CD4-positive, CD25-positive, alpha-beta regulatory T cell (primary cell): Measurements from ENCODE around the gene NTNG2. TPM values are rescaled to one million over a fixed set of nuclear protein-coding genes. Genes with fewer than 3 reads are reported as not detected.
A peak's percentile ranks its signal among the peaks of the same experiment; 100 is the strongest.

Source experiments
- ATAC-seq, 2 donors: fragments of 150-1000 bp; cut with Tn5 transposase; one replicate each; pipeline ENCODE4 v1.10.0; 2021; ENCODE audit warnings: low read depth in 2 of 2, moderate number of reproducible peaks in 2 of 2, moderate library complexity in 1 of 2
- DNase-seq, 3 donors: peaks; one replicate each; pipeline versions ENCODE4 v3.0.0 to v3.0.0-alpha.2; 2012 to 2022; ENCODE audit warnings: mixed read lengths in 1 of 3
- H3K27ac ChIP-seq: one replicate; pipeline ENCODE4 v1.7.0; 2013; ENCODE audit warnings: mild to moderate bottlenecking, low read length; ENCODE audit not compliant: insufficient read depth, poor library complexity, severe bottlenecking
- H3K27me3 ChIP-seq: one replicate; pipeline ENCODE4 v1.7.0; 2013; ENCODE audit warnings: low read length; ENCODE audit not compliant: control insufficient read depth, insufficient read depth
- H3K36me3 ChIP-seq: one replicate; pipeline ENCODE4 v1.7.0; 2013; ENCODE audit warnings: mild to moderate bottlenecking, low read length, moderate library complexity; ENCODE audit not compliant: control insufficient read depth, insufficient read depth
- H3K4me1 ChIP-seq: 2 replicates; pipeline ENCODE4 v1.7.0; 2013; ENCODE audit warnings: mild to moderate bottlenecking, low read length; ENCODE audit not compliant: insufficient read depth, control insufficient read depth, poor library complexity, severe bottlenecking
- H3K4me3 ChIP-seq: one replicate; pipeline ENCODE4 v1.7.0; 2013; ENCODE audit warnings: low read depth, mild to moderate bottlenecking, low read length, moderate library complexity
- H3K9me3 ChIP-seq, 2 experiments: 1 replicate in 1 of 2; 2 replicates in 1 of 2; pipeline ENCODE4 v1.7.0; 2013; ENCODE audit warnings: low read length in 2 of 2, mild to moderate bottlenecking in 1 of 2, moderate library complexity in 1 of 2; ENCODE audit not compliant: control insufficient read depth in 2 of 2
- H3K27ac Mint-ChIP-seq, 3 donors: one replicate each; pipeline ENCODE4 v1.8.0; 2020 to 2022; ENCODE audit warnings: mild to moderate bottlenecking in 3 of 3, mixed read lengths in 3 of 3, moderate library complexity in 2 of 3
- H3K27me3 Mint-ChIP-seq: one replicate; pipeline ENCODE4 v1.8.0; 2022; ENCODE audit warnings: mild to moderate bottlenecking, mixed read lengths
- H3K36me3 Mint-ChIP-seq: one replicate; pipeline ENCODE4 v1.8.0; 2020; ENCODE audit warnings: mixed read lengths
- H3K4me1 Mint-ChIP-seq, 4 donors: one replicate each; pipeline ENCODE4 v1.8.0; 2020 to 2022; ENCODE audit warnings: mixed read lengths in 4 of 4, mild to moderate bottlenecking in 1 of 4
- H3K4me3 Mint-ChIP-seq, 4 donors: one replicate each; pipeline ENCODE4 v1.8.0; 2020 to 2022; ENCODE audit warnings: mild to moderate bottlenecking in 4 of 4, mixed read lengths in 4 of 4, moderate library complexity in 3 of 4
- H3K9me3 Mint-ChIP-seq, 7 donors: one replicate each; pipeline ENCODE4 v1.8.0; 2020 to 2022; ENCODE audit warnings: mixed read lengths in 7 of 7, mild to moderate bottlenecking in 3 of 7, moderate library complexity in 2 of 7
- polyA plus RNA-seq, 4 donors: library from polyadenylated mRNA; unstranded; fragments of 300-500 nt; fragmentation: Illumina TruSeq; gene quantifications; one replicate each; pipeline ENCODE4 v1.2.3, GENCODE V29; 2021
- total RNA-seq: library from RNA; stranded (reverse); gene quantifications from one replicate; pipeline ENCODE4 v1.2.3, GENCODE V29; 2022

Gene NTNG2
- total and polyA plus RNA-seq, 5 donors from 2014 or later = 0.50 to 14.7 (median 1.2) TPM

DNA sequence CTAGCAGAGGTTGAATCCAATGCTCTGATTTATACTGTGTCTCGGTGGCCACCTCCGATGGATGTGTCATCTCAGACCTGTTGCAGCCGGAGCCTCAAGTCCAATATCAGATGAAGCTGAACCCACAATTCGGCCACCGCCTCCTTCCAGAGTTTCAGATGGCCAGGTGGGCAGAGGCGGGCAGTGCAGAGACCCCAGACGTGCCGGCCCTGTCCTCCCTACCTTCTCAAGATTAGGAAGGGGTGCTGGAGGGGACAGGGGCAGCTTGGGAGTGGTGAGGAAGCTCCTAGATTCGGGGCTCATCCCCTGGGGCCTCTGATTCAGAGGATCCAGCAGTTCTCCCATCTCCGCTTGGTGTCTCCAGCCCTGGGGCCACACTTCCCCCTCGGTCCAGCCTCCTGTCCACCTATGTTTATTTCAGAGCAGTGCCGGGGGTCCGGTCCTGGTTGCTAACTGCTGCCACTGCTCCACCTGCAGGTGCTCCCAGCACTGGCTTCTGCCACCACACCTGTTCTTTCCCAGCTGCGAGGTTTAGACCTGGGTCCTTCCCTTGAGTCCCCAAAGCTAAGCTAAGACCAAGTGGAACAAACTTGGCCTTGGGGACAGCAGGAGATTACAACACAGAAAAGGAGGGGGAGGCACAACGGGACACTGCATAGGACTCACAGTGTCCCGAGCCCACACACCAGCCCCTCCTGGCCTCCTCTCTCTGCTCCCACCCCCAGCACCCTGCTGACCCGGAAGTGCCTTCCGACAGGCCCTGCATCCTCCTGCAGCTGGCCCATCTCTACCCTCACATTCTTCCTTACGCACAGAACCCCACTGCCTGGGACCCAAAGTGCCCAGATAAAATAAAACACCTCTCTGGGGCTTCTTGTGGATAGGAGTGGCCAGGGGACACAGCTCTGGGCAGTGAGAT is 81.6 kb downstream of the NTNG2 start:
- Histone ChIP-seq H3K27me3 (no peaks in the 10 kb centered on the region), H3K36me3 (no peaks in the 10 kb centered on the region), H3K4me1 (peaks cover 22% of the 10 kb centered on the region), H3K27ac (no peak overlapping the region), H3K4me3 (no peak overlapping the region), H3K9me3 (no peaks in the 10 kb centered on the region)
- H3K36me3 Mint-ChIP-seq = no peaks in the 10 kb centered on the region
- peak overlapping the region; percentile 91 to 96 (median 94) for H3K4me3 Mint-ChIP-seq
- ATAC-seq (no peak), DNase-seq (no peak)
- H3K27ac Mint-ChIP-seq = peak overlapping the region in 2 of 3 donors; percentile 20 to 89
- H3K9me3 Mint-ChIP-seq = peaks cover 0 to 1% (median 0%) of the 10 kb centered on the region in 7 donors
- peaks cover 17% of the 10 kb centered on the region for H3K27me3 Mint-ChIP-seq
- H3K4me1 Mint-ChIP-seq = peaks cover 0 to 21% (median 4%) of the 10 kb centered on the region in 4 donors

DNA sequence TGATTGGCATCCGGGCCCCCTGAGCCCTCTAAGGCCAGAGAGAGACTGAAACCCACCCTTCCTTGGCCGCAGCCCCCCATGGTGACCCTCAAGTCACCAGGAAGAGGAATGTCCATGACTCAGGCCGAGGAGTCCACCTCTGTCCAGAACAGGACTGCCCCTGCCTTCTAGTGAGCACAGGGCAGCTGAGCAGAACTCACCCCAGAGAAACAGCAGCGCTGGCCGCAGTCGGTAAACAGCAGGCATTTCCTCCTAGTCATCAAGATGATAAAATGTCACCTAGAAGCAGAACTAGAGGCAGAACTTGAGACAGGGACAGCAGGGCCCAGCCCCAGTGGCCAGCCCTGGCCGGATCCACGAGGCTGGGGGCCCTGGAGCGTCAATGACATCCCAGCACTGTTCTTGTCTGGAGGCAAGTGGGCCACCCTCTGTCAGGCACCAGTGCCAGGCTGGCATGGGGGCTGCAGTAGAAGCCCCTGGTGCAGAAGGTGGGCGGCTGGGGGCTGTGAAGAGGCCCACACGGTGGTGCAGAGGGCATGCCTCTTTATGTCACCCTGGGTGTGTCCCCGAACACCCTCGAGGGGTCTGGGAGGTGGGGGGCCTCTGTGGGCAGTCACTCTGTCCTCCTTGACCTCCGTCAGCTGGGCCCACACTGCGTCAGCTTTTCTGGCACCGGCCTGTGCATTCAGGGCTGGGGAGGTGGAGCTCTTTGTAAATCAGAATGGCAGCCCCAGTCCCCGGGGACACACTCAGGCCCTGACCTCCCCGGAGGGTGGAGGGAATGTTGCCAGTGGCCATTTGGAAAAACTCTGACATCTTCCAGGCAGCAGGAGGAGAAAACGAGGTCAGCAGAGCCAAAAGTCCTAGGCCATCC is 83.0 kb downstream of the NTNG2 start:
- H3K4me1 ChIP-seq = peaks cover 22% of the 10 kb centered on the region
- H3K36me3 Mint-ChIP-seq = no peaks in the 10 kb centered on the region
- H3K9me3 ChIP-seq = no peaks in the 10 kb centered on the region
- H3K4me3 Mint-ChIP-seq = peak overlapping the region; percentile 19 to 96 (median 57)
- no peaks in the 10 kb centered on the region for H3K27me3 ChIP-seq
- H3K27ac ChIP-seq = no peak overlapping the region
- peaks cover 0 to 19% (median 4%) of the 10 kb centered on the region in 4 donors for H3K4me1 Mint-ChIP-seq
- peaks cover 0 to 1% (median 0%) of the 10 kb centered on the region in 7 donors for H3K9me3 Mint-ChIP-seq
- no peaks in the 10 kb centered on the region for H3K36me3 ChIP-seq
- H3K27me3 Mint-ChIP-seq = peaks cover 17% of the 10 kb centered on the region
- ATAC-seq (no peak), DNase-seq (no peak)
- H3K27ac Mint-ChIP-seq = peak overlapping the region in 1 of 3 donors; percentile 20
- H3K4me3 ChIP-seq = no peak overlapping the region

DNA sequence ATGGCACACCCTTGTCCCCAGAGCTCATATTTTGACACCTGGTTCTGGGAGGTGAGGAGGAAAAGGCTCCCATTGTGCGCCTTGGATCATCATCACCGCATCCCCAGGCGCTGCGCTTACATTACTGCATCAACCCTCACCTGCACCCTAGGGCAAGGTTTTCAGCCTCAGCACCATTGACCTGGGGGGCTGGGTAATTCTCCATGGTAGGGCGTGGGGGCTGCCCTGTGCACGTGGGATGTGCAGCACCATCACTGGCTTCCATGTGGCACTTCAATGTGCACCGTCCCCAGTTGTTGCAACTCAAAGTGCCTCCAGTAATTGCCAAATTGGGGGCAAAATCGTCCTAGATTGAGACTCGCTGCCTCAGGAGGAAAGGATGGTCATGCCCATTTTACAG is 83.6 kb downstream of the NTNG2 start:
- DNase-seq (no peak), ATAC-seq (no peak)
- Histone ChIP-seq H3K36me3 (no peaks in the 10 kb centered on the region), H3K27me3 (no peaks in the 10 kb centered on the region), H3K4me1 (peaks cover 19% of the 10 kb centered on the region), H3K9me3 (no peaks in the 10 kb centered on the region), H3K4me3 (no peak overlapping the region), H3K27ac (no peak overlapping the region)
- Mint-ChIP-seq H3K9me3 (peaks cover 0 to 1% (median 0%) of the 10 kb centered on the region in 7 donors), H3K27ac (no peak overlapping the region), H3K36me3 (no peaks in the 10 kb centered on the region), H3K27me3 (peaks cover 17% of the 10 kb centered on the region), H3K4me1 (peaks cover 0 to 16% (median 4%) of the 10 kb centered on the region in 4 donors), H3K4me3 (peak overlapping the region in 1 of 4 donors; percentile 51)

DNA sequence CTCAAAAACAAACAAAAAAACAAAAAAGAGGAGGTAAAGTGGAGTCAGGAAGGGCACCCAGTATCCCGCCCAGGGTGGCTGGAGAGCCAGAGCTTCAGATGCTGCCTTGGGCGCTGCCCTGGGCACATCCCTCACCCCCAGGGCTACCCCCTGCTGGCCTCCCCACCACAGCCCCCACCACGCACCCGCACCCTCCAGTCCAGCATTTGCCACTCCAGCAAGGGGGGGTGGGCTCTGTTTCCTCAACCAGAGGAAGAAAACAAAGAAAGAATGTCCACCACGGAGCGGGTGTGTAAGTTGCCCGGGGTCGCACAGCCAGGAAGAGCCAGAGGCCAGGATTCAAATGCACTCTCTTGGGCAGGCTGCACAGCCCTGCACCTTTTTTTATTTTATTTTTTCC is 86.1 kb downstream of the NTNG2 start:
- no peak for ATAC-seq
- Mint-ChIP-seq H3K4me3 (no peak overlapping the region), H3K9me3 (peaks cover 0 to 1% (median 0%) of the 10 kb centered on the region in 7 donors), H3K36me3 (no peaks in the 10 kb centered on the region), H3K4me1 (peaks cover 0 to 8% (median 0%) of the 10 kb centered on the region in 4 donors), H3K27me3 (peaks cover 5% of the 10 kb centered on the region), H3K27ac (no peak overlapping the region)
- Histone ChIP-seq H3K36me3 (no peaks in the 10 kb centered on the region), H3K4me1 (peaks cover 1% of the 10 kb centered on the region), H3K9me3 (no peaks in the 10 kb centered on the region), H3K4me3 (no peak overlapping the region), H3K27ac (no peak overlapping the region), H3K27me3 (no peaks in the 10 kb centered on the region)
- no peak for DNase-seq

DNA sequence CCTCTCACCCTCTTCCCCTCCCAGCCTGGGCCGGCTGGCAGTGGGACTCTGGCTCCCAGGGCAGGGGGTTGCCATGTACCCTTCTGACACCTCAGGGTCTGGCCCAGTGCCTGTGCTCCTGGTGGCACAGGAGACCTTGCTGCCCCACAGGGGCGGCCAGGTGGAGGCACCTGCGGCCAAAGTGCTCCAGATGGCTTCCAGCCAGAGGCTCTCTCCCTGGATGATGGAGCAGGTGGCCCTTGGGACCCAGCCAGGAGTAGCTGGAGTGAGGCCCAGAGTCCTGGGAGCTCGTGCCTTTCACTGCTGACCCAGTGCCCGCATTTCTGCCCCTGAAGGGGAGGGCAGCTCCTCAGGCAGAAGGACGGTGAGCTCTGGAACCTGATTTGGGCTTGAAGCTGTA is 87.3 kb downstream of the NTNG2 start:
- Histone ChIP-seq H3K27ac (no peak overlapping the region), H3K9me3 (no peaks in the 10 kb centered on the region), H3K27me3 (no peaks in the 10 kb centered on the region), H3K4me1 (no peaks in the 10 kb centered on the region), H3K36me3 (no peaks in the 10 kb centered on the region), H3K4me3 (no peak overlapping the region)
- H3K4me1 Mint-ChIP-seq = peaks cover 0 to 6% (median 0%) of the 10 kb centered on the region in 4 donors
- no peak overlapping the region for H3K27ac Mint-ChIP-seq
- DNase-seq (no peak), ATAC-seq (no peak)
- H3K36me3 Mint-ChIP-seq = no peaks in the 10 kb centered on the region
- H3K27me3 Mint-ChIP-seq = peaks cover 5% of the 10 kb centered on the region
- no peak overlapping the region for H3K4me3 Mint-ChIP-seq
- H3K9me3 Mint-ChIP-seq = no peaks in the 10 kb centered on the region

DNA sequence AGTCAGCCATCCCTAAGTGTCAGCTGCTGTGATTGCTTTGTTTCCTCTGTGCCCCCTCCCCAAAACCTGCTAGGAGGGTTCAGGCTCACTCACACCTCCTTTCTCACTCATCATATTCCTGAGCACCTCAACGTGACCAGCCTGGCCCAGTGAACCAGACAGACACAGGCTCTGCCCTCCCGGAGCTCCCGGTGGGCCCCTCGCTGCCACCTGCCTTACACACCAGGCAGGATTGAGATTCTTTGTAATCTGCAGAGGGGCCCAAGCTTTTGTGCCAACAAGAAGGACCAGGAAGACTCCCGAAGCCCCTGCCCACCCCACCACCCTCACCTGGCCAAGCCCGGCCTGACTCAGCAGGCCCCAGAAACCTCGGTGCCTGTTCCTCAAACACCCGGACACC is 87.8 kb downstream of the NTNG2 start:
- no peaks in the 10 kb centered on the region for H3K9me3 ChIP-seq
- no peaks in the 10 kb centered on the region for H3K36me3 ChIP-seq
- no peaks in the 10 kb centered on the region for H3K27me3 ChIP-seq
- Mint-ChIP-seq H3K4me1 (peaks cover 0 to 6% (median 0%) of the 10 kb centered on the region in 4 donors), H3K27ac (no peak overlapping the region), H3K9me3 (no peaks in the 10 kb centered on the region), H3K36me3 (no peaks in the 10 kb centered on the region), H3K27me3 (peaks cover 5% of the 10 kb centered on the region), H3K4me3 (no peak overlapping the region)
- H3K27ac ChIP-seq = no peak overlapping the region
- H3K4me1 ChIP-seq = no peaks in the 10 kb centered on the region
- DNase-seq (no peak), ATAC-seq (no peak)
- H3K4me3 ChIP-seq = no peak overlapping the region

DNA sequence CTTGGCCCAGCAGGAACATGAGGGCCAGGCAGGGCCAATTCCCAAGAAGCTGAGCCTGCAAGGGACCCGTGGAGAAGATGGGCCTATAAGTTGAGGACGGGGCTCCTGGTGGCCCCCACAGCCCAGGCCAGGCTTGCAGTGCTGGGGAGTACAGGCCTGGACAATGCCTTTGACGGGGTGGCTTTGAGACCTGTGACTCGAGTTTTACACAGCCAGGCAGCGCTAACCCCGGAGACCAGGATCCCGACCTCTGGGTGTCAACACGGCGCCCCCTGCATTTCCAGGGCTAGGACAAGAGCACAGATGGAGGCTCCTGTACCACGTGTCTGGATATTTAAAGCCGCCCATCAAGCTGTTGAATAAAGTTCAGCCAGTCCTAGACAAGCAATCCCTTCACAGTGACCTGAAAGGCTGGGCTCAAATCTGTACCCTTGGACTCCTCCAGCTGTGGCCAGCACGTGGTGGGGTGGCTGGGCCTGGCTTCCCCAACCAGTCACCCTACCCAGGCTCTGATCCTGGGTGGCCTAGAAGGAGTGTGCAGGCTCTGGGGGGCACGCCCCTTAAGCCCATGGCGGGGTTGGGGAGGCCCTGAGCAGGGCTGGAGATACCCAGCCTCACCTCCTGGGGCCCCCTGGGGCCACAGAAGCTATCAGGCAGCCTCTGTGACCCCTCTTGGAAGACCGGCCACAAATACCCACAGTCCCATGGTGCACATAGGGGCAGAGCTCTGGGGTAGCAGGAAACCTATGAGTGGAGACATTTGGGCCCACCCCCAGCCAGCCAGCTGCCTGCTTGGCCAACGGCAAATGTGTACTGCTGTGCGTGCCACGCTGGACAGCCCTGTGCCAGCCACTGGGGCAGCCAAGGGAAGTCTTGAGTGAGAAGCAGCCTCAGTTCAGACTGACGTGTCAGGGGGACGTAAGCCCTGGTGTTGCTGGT is 88.7 kb downstream of the NTNG2 start:
- no peak for ATAC-seq

More for the DNA sequence above, 88.7 kb downstream of the NTNG2 start:
- Histone ChIP-seq H3K4me1 (no peaks in the 10 kb centered on the region), H3K27me3 (no peaks in the 10 kb centered on the region), H3K36me3 (no peaks in the 10 kb centered on the region), H3K4me3 (no peak overlapping the region), H3K27ac (no peak overlapping the region), H3K9me3 (no peaks in the 10 kb centered on the region)
- Mint-ChIP-seq H3K4me3 (peak overlapping the region in 1 of 4 donors; percentile 76), H3K36me3 (no peaks in the 10 kb centered on the region), H3K27me3 (peaks cover 5% of the 10 kb centered on the region), H3K4me1 (peaks cover 0 to 6% (median 0%) of the 10 kb centered on the region in 4 donors), H3K9me3 (no peaks in the 10 kb centered on the region), H3K27ac (no peak overlapping the region)
- DNase-seq = no peak
